OCI-LY3 (cell line): ENCODE measurements around the gene REEP5.

Source experiments
- H2AFZ ChIP-seq: fragments of 200-600, 300-600 bp; shearing (Covaris generic); 2 replicates; pipeline ENCODE4 v1.6.0; 2014; ENCODE audit warnings: antibody characterized with exemption, low read depth, low read length
- H3K27ac ChIP-seq: fragments of 200-600, 300-600 bp; sonication (generic); 2 replicates; pipeline ENCODE4 v1.5.1; 2014; ENCODE audit warnings: mild to moderate bottlenecking, low read length, moderate library complexity, mixed read lengths
- H3K27me3 ChIP-seq: fragments of 200-600, 300-600 bp; sonication (generic); 2 replicates; pipeline ENCODE4 v1.6.1; 2014; ENCODE audit warnings: low read depth, low read length, mixed read lengths
- H3K36me3 ChIP-seq: fragments of 200-600, 300-600 bp; sonication (generic); replicated peaks from 2 replicates; pipeline ENCODE3; 2014; ENCODE audit warnings: low read depth, low read length, mixed read lengths
- H3K4me1 ChIP-seq: fragments of 300-600, 200-600 bp; sonication (generic); 2 replicates; pipeline ENCODE4 v1.6.1; 2014; ENCODE audit warnings: low read length, mixed read lengths
- H3K4me2 ChIP-seq: fragments of 200-600, 300-600 bp; sonication (generic); 2 replicates; pipeline ENCODE4 v1.6.1; 2014; ENCODE audit warnings: low read length, mixed read lengths
- H3K4me3 ChIP-seq: fragments of 300-600, 200-600 bp; sonication (generic); 2 replicates; pipeline ENCODE4 v1.5.1; 2014; ENCODE audit warnings: antibody characterized with exemption, mild to moderate bottlenecking, low read length, moderate library complexity
- H3K79me2 ChIP-seq: fragments of 300-600, 200-600 bp; shearing (Covaris generic); 2 replicates; pipeline ENCODE4 v1.6.1; 2014; ENCODE audit warnings: mild to moderate bottlenecking, low read length, mixed read lengths
- H3K9ac ChIP-seq: fragments of 300-600, 200-600 bp; shearing (Covaris generic); 2 replicates; pipeline ENCODE4 v1.6.0; 2014; ENCODE audit warnings: mild to moderate bottlenecking, low read length, moderate library complexity
- H3K9me3 ChIP-seq: fragments of 200-600, 300-600 bp; shearing (Covaris generic); 2 replicates; pipeline ENCODE4 v1.6.1; 2014; ENCODE audit warnings: low read length, mixed read lengths; ENCODE audit not compliant: insufficient read depth
- H4K20me1 ChIP-seq: fragments of 200-600, 300-600 bp; sonication (generic); 2 replicates; pipeline ENCODE4 v1.6.1; 2016; ENCODE audit warnings: low read length, mixed read lengths; ENCODE audit not compliant: insufficient read depth
- EZH2phosphoT487 ChIP-seq: fragments of 200-600 bp; shearing (Covaris generic); IDR thresholded peaks from 2 replicates; pipeline ENCODE4 v1.6.1; 2018; ENCODE audit warnings: antibody characterized with exemption, mixed run types, low read depth
- TF ChIP-seq, protein P1 (sequence below): fragments of 200-600, 300-600 bp; sonication (generic); IDR thresholded peaks from 2 replicates; pipeline ENCODE4 v1.5.1; 2014; ENCODE audit warnings: antibody characterized with exemption, low read length, low read depth

Gene REEP5

DNA sequence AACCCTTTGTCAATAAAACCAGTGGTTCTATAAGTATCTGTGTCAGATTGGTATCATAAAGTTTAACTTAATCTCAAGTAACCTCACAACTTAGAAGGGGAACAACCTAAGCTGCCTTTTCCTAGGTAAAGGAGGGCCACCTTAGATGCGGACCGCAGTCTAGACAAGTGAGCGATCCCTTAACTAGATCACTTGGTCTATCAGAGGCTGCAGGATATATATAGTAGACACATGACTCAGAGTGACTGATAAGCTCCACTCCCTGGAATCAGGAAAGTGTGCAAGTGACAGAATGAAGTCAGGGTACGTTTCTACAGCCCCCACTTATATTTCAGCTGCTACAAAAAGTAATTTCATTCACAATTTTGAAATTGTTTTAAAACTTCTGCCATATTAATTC, 7.4 kb downstream of the REEP5 start:
- Histone ChIP-seq H3K27me3 (no peaks in the 10 kb centered on the region), H4K20me1 (peaks cover 13% of the 10 kb centered on the region; the same call in 1 of the 2 replicates), H3K9ac (no peak overlapping the region), H3K4me3 (no peak overlapping the region), H3K9me3 (no peaks in the 10 kb centered on the region), H3K79me2 (peaks cover 19% of the 10 kb centered on the region; the same call in 1 of the 2 replicates), H3K4me2 (no peak overlapping the region), H2AFZ (no peak overlapping the region), H3K4me1 (no peaks in the 10 kb centered on the region), H3K36me3 (peaks cover 31% of the 10 kb centered on the region), H3K27ac (no peak overlapping the region)
- TF ChIP-seq, protein P1, sequence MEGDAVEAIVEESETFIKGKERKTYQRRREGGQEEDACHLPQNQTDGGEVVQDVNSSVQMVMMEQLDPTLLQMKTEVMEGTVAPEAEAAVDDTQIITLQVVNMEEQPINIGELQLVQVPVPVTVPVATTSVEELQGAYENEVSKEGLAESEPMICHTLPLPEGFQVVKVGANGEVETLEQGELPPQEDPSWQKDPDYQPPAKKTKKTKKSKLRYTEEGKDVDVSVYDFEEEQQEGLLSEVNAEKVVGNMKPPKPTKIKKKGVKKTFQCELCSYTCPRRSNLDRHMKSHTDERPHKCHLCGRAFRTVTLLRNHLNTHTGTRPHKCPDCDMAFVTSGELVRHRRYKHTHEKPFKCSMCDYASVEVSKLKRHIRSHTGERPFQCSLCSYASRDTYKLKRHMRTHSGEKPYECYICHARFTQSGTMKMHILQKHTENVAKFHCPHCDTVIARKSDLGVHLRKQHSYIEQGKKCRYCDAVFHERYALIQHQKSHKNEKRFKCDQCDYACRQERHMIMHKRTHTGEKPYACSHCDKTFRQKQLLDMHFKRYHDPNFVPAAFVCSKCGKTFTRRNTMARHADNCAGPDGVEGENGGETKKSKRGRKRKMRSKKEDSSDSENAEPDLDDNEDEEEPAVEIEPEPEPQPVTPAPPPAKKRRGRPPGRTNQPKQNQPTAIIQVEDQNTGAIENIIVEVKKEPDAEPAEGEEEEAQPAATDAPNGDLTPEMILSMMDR: no peak
- TF ChIP-seq EZH2phosphoT487: no peak

DNA sequence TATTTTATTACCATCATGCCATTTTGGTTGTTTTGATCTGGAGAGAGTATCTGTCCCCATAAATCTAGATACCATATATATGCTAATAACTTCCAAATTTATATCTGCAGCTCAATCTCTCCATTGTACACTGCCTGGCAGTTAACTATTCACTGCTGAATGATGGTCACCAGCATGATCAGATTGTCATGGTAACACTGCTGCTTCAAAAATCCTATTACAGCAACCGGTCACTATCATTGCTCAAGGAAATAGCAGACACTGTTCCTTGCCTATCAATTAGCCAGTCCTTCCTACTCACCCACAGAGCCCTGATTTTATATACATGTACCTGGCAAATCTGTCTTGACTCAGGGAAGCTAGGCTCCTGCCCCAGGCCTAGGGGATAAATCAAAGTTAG, 11.5 kb downstream of the REEP5 start:
- H3K79me2 ChIP-seq: peaks cover 13% of the 10 kb centered on the region; the same call in 1 of the 2 replicates
- H3K9ac ChIP-seq: no peak overlapping the region
- H3K27me3 ChIP-seq: no peaks in the 10 kb centered on the region
- H2AFZ ChIP-seq: no peak overlapping the region
- no peaks in the 10 kb centered on the region for H4K20me1 ChIP-seq
- H3K9me3 ChIP-seq: no peaks in the 10 kb centered on the region
- no peak overlapping the region for H3K4me2 ChIP-seq
- no peak overlapping the region for H3K27ac ChIP-seq
- H3K4me1 ChIP-seq: peaks cover 19% of the 10 kb centered on the region
- no peak overlapping the region for H3K4me3 ChIP-seq
- peaks cover 17% of the 10 kb centered on the region for H3K36me3 ChIP-seq
- TF ChIP-seq, protein P1: no peak
- no peak for TF ChIP-seq EZH2phosphoT487

DNA sequence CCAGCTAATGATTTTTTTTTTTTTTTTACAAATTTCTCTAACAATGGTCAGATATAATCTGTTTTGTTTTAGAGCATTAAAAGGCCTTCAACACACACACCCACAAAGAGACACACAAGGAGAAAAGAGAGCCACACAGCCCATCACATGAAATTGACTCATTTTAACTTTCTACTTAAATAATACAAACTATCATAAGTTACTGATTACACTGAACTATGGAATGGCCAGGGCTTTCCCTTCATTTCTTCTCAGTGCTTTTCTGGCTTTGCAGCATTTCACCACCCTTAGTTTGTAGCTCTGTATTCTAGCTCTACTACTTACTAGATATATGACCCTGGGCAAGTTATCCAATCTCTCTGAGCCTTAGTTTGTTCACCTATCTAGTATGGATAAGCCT, 13.2 kb downstream of the REEP5 start:
- TF ChIP-seq, protein P1: no peak
- TF ChIP-seq EZH2phosphoT487: no peak
- Histone ChIP-seq H3K36me3 (peaks cover 13% of the 10 kb centered on the region), H3K9me3 (no peaks in the 10 kb centered on the region), H4K20me1 (no peaks in the 10 kb centered on the region), H3K4me3 (no peak overlapping the region), H3K4me2 (no peak overlapping the region), H3K9ac (no peak overlapping the region), H3K27ac (no peak overlapping the region), H2AFZ (no peak overlapping the region), H3K4me1 (peaks cover 29% of the 10 kb centered on the region), H3K79me2 (peaks cover 14% of the 10 kb centered on the region; the same call in 1 of the 2 replicates), H3K27me3 (no peaks in the 10 kb centered on the region)

DNA sequence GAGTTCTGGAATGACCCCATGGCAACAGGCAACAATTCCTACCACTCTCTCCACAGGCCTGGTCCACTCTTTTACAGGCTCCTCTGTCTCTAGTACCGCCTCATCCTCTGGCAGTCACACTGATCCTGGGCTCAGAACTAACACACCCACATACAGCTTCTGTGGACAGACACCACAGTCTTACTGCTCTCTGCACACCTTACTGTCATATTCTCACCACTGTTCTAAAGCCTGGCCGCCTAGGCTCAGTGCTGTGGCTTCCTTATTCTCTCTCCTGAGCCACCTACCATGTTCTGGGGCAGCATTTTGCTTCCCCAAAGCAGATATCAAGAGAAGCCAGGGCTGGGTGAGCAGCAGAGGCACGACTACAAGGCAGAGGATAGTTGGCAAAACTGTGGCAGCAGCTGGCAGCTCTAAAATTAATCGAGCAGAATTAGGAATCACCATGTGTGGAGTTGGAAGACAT, 14.8 kb downstream of the REEP5 start:
- Histone ChIP-seq H3K36me3 (peaks cover 14% of the 10 kb centered on the region), H2AFZ (no peak overlapping the region), H3K79me2 (0 out of 2 replicates have a peak, but pooled peaks cover 10% of the 10 kb centered on the region), H3K9me3 (no peaks in the 10 kb centered on the region), H4K20me1 (no peaks in the 10 kb centered on the region), H3K4me1 (peaks cover 34% of the 10 kb centered on the region), H3K4me3 (no peak overlapping the region), H3K9ac (no peak overlapping the region), H3K27ac (peak overlapping the region; percentile 65), H3K4me2 (peak overlapping the region; percentile 43), H3K27me3 (no peaks in the 10 kb centered on the region)
- TF ChIP-seq, protein P1: no peak
- TF ChIP-seq EZH2phosphoT487: no peak
